ENCODE measurements around the gene NR2C1. TPM values are rescaled to one million over a fixed set of nuclear protein-coding genes. Genes with fewer than 3 reads are reported as not detected.

Gene NR2C1
- total and polyA plus RNA-seq, 4 donors, result 9.5 to 59.5 (median 34.1) TPM

DNA sequence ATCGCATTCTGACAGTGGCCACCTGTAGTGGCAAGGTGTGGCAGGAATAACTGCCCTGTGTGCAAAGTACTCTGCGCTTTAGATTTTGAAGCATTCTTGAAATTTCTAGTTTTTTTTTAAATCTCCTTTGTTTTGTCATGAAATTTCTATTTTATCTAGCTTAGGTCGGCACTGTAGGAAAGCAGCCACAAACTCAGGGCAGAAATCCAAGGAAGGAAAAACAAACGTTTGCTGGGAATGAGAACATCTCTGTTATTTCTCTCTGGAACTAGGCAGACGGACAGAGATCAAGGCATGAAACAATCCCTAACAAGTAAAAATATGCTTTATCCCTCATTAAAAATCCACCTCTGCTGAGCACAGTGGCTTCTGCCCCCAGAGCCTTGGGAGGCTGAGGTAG is 1.3 kb upstream of the NR2C1 start:
- DNase-seq (no peak), ATAC-seq (ENCODE audit: low FRiP score) (no peak)
- intact Hi-C loops (cut with DNase I), result no loop called here
- peaks cover 2% of the 10 kb centered on the region in 2 donors for H3K4me1 ChIP-seq (ENCODE audit: control insufficient read depth in 1 of 2, insufficient read depth in 2 of 2, low read length in 2 of 2)
- H3K4me3 ChIP-seq (ENCODE audit: low read length in 2 of 2), result no peak overlapping the region
- H3K36me3 ChIP-seq (ENCODE audit: control insufficient read depth in 1 of 2, insufficient read depth in 2 of 2, low read length in 1 of 2), result no peaks in the 10 kb centered on the region
- H3K27me3 ChIP-seq (ENCODE audit: control insufficient read depth in 1 of 2, insufficient read depth in 2 of 2, low read length in 1 of 2), result no peaks in the 10 kb centered on the region
- WGBS, 2 donors, result 19 to 23% methylated on average over 5 of the region's 5 CpGs
- H3K9me3 ChIP-seq (ENCODE audit: control insufficient read depth, low read length), result no peaks in the 10 kb centered on the region
- no peak overlapping the region for H3K27ac ChIP-seq (ENCODE audit: low read depth in 1 of 2, low read length in 2 of 2)

DNA sequence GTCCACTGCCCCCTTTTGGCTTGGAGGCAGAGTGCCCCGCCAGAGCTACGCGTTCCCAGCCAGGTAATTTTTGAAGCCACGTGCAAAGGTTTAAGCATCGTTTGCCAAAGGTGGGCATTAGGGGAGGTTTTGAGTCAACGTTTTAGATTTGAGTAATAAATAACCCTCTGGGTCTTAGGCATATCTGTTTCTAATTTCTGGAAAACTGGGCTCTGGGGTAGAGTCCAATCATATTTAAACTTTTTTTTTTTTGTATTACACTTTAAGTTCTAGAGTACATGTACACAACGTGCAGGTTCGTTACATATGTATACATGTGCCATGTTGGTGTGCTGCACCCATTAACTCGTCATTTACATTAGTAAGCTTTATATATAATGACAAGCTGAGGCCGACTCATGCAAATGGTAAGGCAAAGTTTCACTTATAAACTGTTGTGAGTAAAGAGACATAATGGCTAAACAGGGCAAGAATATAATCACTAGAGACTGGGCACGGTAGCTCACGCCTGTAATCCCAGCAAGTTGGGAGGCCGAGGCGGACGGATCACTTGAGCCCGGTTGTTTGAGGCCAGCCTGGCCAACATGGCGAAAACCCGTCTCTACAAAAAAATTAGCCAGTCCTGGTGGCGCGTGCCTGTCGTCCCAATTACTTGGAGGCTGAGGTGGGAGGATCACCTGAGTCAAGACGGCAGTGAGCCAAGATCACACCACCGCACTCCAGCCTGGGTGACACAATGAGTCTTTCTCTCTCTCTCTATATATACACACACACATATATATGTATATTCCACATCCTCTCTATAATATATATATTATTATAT is 491 bp upstream of the NR2C1 start:
- peak overlapping the region in 1 of 2 donors; percentile 54 for H3K27ac ChIP-seq (ENCODE audit: low read depth in 1 of 2, low read length in 2 of 2)
- H3K4me1 ChIP-seq (ENCODE audit: control insufficient read depth in 1 of 2, insufficient read depth in 2 of 2, low read length in 2 of 2), result peaks cover 2% of the 10 kb centered on the region in 2 donors
- no peaks in the 10 kb centered on the region for H3K9me3 ChIP-seq (ENCODE audit: control insufficient read depth, low read length)
- no peaks in the 10 kb centered on the region for H3K27me3 ChIP-seq (ENCODE audit: control insufficient read depth in 1 of 2, insufficient read depth in 2 of 2, low read length in 1 of 2)
- no peaks in the 10 kb centered on the region for H3K36me3 ChIP-seq (ENCODE audit: control insufficient read depth in 1 of 2, insufficient read depth in 2 of 2, low read length in 1 of 2)
- DNase-seq (no peak), ATAC-seq (ENCODE audit: low FRiP score) (no peak)
- H3K4me3 ChIP-seq (ENCODE audit: low read length in 2 of 2), result no peak overlapping the region
- intact Hi-C loops (cut with DNase I), result loop anchor here in 1 of 2 donors (2.0 kb wide), 2 partner anchors 143 to 263 kb away; partner anchors contain the start of genes FGD6 and VEZT
- WGBS, 2 donors, result 61 to 65% methylated on average over 23 of the region's 23 CpGs

GRCh38 chr12:95070378-95070777 is 3.0 kb downstream of the NR2C1 start:
- no peaks in the 10 kb centered on the region for H3K36me3 ChIP-seq (ENCODE audit: control insufficient read depth in 1 of 2, insufficient read depth in 2 of 2, low read length in 1 of 2)
- H3K27ac ChIP-seq (ENCODE audit: low read depth in 1 of 2, low read length in 2 of 2), result no peak overlapping the region
- WGBS, 2 donors, result 77 to 84% methylated on average over 1 of the region's 1 CpG
- H3K4me1 ChIP-seq (ENCODE audit: control insufficient read depth in 1 of 2, insufficient read depth in 2 of 2, low read length in 2 of 2), result peaks cover 0 to 2% of the 10 kb centered on the region in 2 donors
- H3K27me3 ChIP-seq (ENCODE audit: control insufficient read depth in 1 of 2, insufficient read depth in 2 of 2, low read length in 1 of 2), result no peaks in the 10 kb centered on the region
- DNase-seq, result no peak
- intact Hi-C loops (cut with DNase I), result no loop called here
- no peak overlapping the region for H3K4me3 ChIP-seq (ENCODE audit: low read length in 2 of 2)
- no peaks in the 10 kb centered on the region for H3K9me3 ChIP-seq (ENCODE audit: control insufficient read depth, low read length)
- ATAC-seq (ENCODE audit: low FRiP score), result no peak

DNA sequence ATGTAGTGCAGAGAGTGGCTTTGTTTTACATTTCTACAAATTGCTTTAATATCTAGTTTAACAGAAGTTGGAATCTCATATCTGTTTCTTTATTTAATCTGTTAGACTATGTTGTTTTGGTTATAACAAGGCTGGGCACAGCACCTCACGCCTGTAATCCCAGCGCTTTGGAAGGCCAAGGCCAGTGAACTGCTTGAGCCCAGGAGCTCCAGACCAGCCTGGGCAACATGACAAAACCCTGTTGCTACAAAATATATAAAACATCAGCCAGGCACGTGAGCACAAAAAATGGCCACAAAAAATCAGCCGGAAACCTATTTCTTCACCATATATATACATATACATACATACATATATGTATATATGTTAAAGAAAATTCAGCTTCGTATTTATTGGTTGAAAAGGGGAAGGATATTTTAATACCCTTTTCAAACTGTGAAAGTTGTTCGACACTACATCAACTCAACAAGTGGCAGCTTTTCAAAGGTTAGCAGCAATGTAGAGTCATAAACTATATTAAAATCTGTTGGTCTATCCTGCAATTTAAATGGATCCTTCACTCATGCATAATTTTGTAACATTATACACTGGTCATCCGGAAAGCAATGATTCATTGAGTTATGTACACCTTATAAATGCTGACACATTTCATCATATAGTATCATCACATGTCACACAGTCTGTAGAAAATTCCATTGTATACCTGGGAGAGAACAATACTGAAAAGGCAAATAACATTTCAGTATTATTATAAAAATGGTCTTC is 7.1 kb downstream of the NR2C1 start:
- Histone ChIP-seq H3K27ac (ENCODE audit: low read depth in 1 of 2, low read length in 2 of 2) (no peak overlapping the region), H3K4me3 (ENCODE audit: low read length in 2 of 2) (no peak overlapping the region), H3K4me1 (ENCODE audit: control insufficient read depth in 1 of 2, insufficient read depth in 2 of 2, low read length in 2 of 2) (no peaks in the 10 kb centered on the region), H3K27me3 (ENCODE audit: control insufficient read depth in 1 of 2, insufficient read depth in 2 of 2, low read length in 1 of 2) (no peaks in the 10 kb centered on the region), H3K9me3 (ENCODE audit: control insufficient read depth, low read length) (no peaks in the 10 kb centered on the region), H3K36me3 (ENCODE audit: control insufficient read depth in 1 of 2, insufficient read depth in 2 of 2, low read length in 1 of 2) (peaks cover 0 to 2% of the 10 kb centered on the region in 2 donors)
- DNase-seq (no peak), ATAC-seq (ENCODE audit: low FRiP score) (no peak)
- intact Hi-C loops (cut with DNase I), result no loop called here
- 85 to 88% methylated on average over 7 of the region's 7 CpGs for WGBS, 2 donors

DNA sequence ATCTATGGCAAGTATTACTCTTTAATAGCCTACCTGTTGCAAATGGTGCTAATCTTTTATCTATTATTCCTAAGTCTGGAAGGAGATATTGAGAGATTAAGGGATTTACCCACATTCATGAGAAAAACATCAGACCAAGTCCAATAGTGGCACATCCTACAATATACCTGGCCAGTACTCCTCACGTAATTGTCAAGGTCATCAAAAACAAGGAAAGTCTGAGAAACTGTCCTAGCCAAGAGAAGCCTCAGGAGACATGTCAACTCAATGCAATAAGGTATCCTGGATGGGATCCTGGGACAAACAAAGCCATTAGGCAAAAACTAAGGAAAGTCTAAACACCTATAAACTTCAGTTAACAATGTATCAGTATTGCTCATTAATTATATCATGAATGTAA is 12.5 kb downstream of the NR2C1 start:
- DNase-seq, result no peak
- intact Hi-C loops (cut with DNase I), result no loop called here
- H3K36me3 ChIP-seq (ENCODE audit: control insufficient read depth in 1 of 2, insufficient read depth in 2 of 2, low read length in 1 of 2), result peaks cover 2 to 5% of the 10 kb centered on the region in 2 donors
- 88 to 94% methylated on average over 1 of the region's 1 CpG for WGBS, 2 donors
- H3K4me3 ChIP-seq (ENCODE audit: low read length in 2 of 2), result no peak overlapping the region
- ATAC-seq (ENCODE audit: low FRiP score), result no peak
- H3K27me3 ChIP-seq (ENCODE audit: control insufficient read depth in 1 of 2, insufficient read depth in 2 of 2, low read length in 1 of 2), result no peaks in the 10 kb centered on the region
- H3K9me3 ChIP-seq (ENCODE audit: control insufficient read depth, low read length), result no peaks in the 10 kb centered on the region
- H3K4me1 ChIP-seq (ENCODE audit: control insufficient read depth in 1 of 2, insufficient read depth in 2 of 2, low read length in 2 of 2), result no peaks in the 10 kb centered on the region
- H3K27ac ChIP-seq (ENCODE audit: low read depth in 1 of 2, low read length in 2 of 2), result no peak overlapping the region

DNA sequence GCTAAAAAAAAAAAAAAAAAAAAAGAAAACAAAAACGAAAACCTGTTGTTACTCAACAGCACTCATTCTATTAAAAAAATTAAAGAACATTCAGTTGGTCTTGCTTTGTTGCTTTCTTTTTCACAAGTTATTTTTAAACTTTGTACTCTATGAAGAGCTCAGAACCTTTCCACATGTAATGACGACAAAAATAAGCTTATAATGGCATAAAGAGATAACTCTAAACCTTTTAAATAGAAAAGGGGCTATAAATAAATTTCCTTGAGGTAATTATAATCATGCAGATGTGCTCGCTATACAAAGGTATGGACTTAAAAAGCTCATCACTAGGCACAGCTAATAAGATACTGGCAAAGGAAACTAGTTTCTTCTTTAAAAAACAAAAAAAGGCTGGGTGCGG is 13.4 kb downstream of the NR2C1 start:
- Histone ChIP-seq H3K4me3 (ENCODE audit: low read length in 2 of 2) (no peak overlapping the region), H3K4me1 (ENCODE audit: control insufficient read depth in 1 of 2, insufficient read depth in 2 of 2, low read length in 2 of 2) (no peaks in the 10 kb centered on the region), H3K9me3 (ENCODE audit: control insufficient read depth, low read length) (no peaks in the 10 kb centered on the region), H3K27me3 (ENCODE audit: control insufficient read depth in 1 of 2, insufficient read depth in 2 of 2, low read length in 1 of 2) (no peaks in the 10 kb centered on the region), H3K27ac (ENCODE audit: low read depth in 1 of 2, low read length in 2 of 2) (no peak overlapping the region), H3K36me3 (ENCODE audit: control insufficient read depth in 1 of 2, insufficient read depth in 2 of 2, low read length in 1 of 2) (peaks cover 2 to 5% of the 10 kb centered on the region in 2 donors)
- 89 to 91% methylated on average over 4 of the region's 4 CpGs for WGBS, 2 donors
- no peak for DNase-seq
- intact Hi-C loops (cut with DNase I), result no loop called here
- no peak for ATAC-seq (ENCODE audit: low FRiP score)

DNA sequence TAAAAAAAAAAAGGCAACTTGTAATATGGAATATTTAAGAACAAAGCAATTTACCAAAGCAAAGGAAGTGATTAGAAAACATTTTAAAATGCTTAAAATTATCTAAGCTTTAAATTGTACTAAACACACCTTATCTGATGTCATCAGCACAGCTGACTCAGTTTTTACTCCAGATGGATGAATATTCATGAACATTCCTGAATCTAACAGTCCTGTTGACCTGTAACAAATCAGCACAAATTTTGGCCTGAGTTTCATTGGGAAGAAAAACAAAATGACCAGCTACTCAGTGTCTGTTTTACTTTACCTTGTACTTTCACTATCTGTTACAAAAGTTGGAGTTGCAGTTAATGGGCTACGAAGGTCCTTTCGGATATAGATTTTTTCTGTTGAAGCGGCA is 16.0 kb downstream of the NR2C1 start:
- DNase-seq (no peak), ATAC-seq (ENCODE audit: low FRiP score) (no peak)
- H3K4me3 ChIP-seq (ENCODE audit: low read length in 2 of 2), result no peak overlapping the region
- H3K4me1 ChIP-seq (ENCODE audit: control insufficient read depth in 1 of 2, insufficient read depth in 2 of 2, low read length in 2 of 2), result no peaks in the 10 kb centered on the region
- H3K36me3 ChIP-seq (ENCODE audit: control insufficient read depth in 1 of 2, insufficient read depth in 2 of 2, low read length in 1 of 2), result peaks cover 2 to 7% of the 10 kb centered on the region in 2 donors
- intact Hi-C loops (cut with DNase I), result no loop called here
- 96 to 98% methylated on average over 3 of the region's 3 CpGs for whole genome bisulfite sequencing, 2 donors
- no peaks in the 10 kb centered on the region for H3K9me3 ChIP-seq (ENCODE audit: control insufficient read depth, low read length)
- H3K27me3 ChIP-seq (ENCODE audit: control insufficient read depth in 1 of 2, insufficient read depth in 2 of 2, low read length in 1 of 2), result no peaks in the 10 kb centered on the region
- H3K27ac ChIP-seq (ENCODE audit: low read depth in 1 of 2, low read length in 2 of 2), result no peak overlapping the region

DNA sequence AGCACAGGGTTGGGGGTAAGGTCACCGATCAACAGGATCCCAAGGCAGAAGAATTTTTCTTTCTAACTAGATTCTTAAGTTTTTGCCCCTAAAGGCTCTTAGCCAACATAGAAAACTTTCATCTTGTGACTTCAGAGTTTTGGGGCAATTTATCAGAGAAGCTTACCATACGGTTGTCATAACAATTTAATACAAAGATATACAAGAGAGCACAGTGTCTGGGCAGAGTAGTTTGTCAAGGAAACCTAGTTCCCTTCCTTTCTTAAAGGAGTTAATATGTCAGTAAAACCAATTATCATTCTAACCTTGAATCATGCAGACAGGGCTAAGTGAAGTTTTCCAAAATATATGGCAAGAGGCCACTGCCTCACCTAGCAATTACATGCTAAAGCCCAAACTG is 18.4 kb downstream of the NR2C1 start:
- H3K36me3 ChIP-seq (ENCODE audit: control insufficient read depth in 1 of 2, insufficient read depth in 2 of 2, low read length in 1 of 2), result peaks cover 3% of the 10 kb centered on the region in 2 donors

More for the DNA sequence above, 18.4 kb downstream of the NR2C1 start:
- H3K9me3 ChIP-seq (ENCODE audit: control insufficient read depth, low read length), result no peaks in the 10 kb centered on the region
- H3K4me1 ChIP-seq (ENCODE audit: control insufficient read depth in 1 of 2, insufficient read depth in 2 of 2, low read length in 2 of 2), result no peaks in the 10 kb centered on the region
- no peak overlapping the region for H3K27ac ChIP-seq (ENCODE audit: low read depth in 1 of 2, low read length in 2 of 2)
- H3K4me3 ChIP-seq (ENCODE audit: low read length in 2 of 2), result no peak overlapping the region
- ATAC-seq (ENCODE audit: low FRiP score), result no peak
- intact Hi-C loops (cut with DNase I), result no loop called here
- 87 to 93% methylated on average over 2 of the region's 2 CpGs for WGBS, 2 donors
- no peak for DNase-seq
- H3K27me3 ChIP-seq (ENCODE audit: control insufficient read depth in 1 of 2, insufficient read depth in 2 of 2, low read length in 1 of 2), result no peaks in the 10 kb centered on the region

Data from aorta (tissue), 5 donors.